Measurements from ENCODE around the gene ARHGAP11B.
"Not testable (repeated sequence)": the region's sequence is repeated elsewhere in the genome, so short reads cannot be mapped to it uniquely, and the experiment has no call there.

Gene ARHGAP11B

DNA sequence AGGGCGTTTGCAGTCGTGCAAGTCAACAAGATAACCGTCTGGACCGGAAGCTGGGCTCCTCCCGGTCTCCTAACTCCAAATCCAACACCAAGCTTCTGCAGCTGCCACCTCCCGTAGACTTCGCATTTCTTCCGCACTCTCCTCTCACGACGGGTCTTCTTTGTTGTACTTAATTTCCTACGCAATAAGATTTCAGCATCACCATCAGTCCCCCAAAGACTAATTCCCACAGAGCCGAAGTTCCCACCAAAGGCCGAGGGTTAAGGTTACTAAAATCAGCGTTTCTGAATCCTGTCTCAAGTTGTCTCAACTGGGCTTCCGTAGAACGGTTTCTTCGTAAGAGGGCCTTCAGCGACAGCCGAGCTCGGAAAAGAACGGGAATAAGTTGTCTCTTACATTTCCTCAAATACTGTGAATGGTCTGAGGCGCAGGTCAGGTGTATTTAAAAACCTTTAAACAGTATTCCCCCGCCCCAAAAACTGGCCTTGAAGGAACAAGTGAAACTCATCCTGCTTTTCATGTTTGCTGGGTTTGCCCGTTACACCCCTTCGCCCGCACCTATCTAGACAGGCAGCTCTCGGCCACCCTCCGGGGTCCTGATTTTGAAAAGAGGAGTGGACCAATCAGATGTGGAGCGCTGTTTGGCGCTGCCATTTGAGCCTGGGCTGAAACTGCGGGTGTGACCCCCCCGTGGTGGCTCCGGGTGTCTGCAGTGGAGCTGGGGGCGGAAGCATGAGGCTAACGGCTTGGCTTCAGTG is at the start of gene ARHGAP11B:
ARHGAP11B (plus strand) TSS at position 693 of the 758 bp plus-strand sequence.
- H2AFZ ChIP-seq (replicated peaks): peak within 1 kb of the TSS; percentile 91
- Mint-ChIP-seq H3K4me3 (peak within 1 kb of the TSS; percentile 96), H3K27ac (peak within 1 kb of the TSS; percentile 97), H3K4me1 (peaks cover 15% of the 10 kb centered on the region)
- not testable (repeated sequence) for H3K27me3 ChIP-seq; H3F3A ChIP-seq (ENCODE audit: low read depth); H3K36me3 Mint-ChIP-seq; H3K9me3 Mint-ChIP-seq; H3K27me3 Mint-ChIP-seq (ENCODE audit: insufficient read depth, low read depth); H3K4me1 ChIP-seq; H3K9me3 ChIP-seq (ENCODE audit: low read depth); H3K36me3 ChIP-seq
- TF ChIP-seq, protein P1, sequence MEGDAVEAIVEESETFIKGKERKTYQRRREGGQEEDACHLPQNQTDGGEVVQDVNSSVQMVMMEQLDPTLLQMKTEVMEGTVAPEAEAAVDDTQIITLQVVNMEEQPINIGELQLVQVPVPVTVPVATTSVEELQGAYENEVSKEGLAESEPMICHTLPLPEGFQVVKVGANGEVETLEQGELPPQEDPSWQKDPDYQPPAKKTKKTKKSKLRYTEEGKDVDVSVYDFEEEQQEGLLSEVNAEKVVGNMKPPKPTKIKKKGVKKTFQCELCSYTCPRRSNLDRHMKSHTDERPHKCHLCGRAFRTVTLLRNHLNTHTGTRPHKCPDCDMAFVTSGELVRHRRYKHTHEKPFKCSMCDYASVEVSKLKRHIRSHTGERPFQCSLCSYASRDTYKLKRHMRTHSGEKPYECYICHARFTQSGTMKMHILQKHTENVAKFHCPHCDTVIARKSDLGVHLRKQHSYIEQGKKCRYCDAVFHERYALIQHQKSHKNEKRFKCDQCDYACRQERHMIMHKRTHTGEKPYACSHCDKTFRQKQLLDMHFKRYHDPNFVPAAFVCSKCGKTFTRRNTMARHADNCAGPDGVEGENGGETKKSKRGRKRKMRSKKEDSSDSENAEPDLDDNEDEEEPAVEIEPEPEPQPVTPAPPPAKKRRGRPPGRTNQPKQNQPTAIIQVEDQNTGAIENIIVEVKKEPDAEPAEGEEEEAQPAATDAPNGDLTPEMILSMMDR (IDR thresholded peaks at IDR 0.05): peak; percentile 7
- H3K4me3 ChIP-seq: peak within 1 kb of the TSS; percentile 65
- peak within 1 kb of the TSS; percentile 62 for H3K9ac ChIP-seq
- peak within 1 kb of the TSS; percentile 98 for H3K4me2 ChIP-seq
- peaks cover 64% of the 10 kb centered on the region for H3K79me2 ChIP-seq (ENCODE audit: low read depth)
- H3K27ac ChIP-seq: peak within 1 kb of the TSS; percentile 84
- H4K20me1 ChIP-seq (ENCODE audit: low read depth): peaks cover 10% of the 10 kb centered on the region
- peak; percentile 95 for DNase-seq (ENCODE audit: low spot score)

DNA sequence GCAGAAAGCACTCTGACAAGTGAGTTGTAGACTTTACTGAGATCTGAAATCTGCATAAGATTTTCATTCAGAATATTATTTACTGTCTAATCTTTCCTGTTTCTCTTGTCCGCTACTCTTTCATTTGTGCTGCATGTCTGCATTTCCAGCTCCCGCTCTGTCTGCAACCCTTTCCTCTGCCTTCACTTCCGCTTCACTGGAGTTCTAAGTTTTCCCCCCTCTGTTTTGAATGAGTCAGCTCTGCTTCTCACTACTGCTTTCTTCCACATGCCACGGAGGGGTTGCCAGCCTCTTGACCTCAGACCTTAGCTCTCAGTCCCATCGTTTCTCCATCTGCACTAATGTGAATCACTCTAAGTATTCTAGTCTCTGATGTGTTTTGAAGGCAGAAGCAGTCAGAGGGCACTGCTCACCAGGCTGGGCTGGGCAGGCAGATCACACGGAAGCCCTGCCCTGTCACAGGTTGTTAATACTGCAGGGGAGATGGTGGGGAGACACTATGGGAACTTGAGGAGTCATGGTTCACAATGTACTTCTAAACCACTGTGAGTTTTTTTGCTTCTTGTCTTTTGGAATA is 46.4 kb upstream of the ARHGAP11B start:
- H4K20me1 ChIP-seq (ENCODE audit: low read depth); H3K9me3 ChIP-seq (ENCODE audit: low read depth); H3K9ac ChIP-seq; H3K27me3 Mint-ChIP-seq (ENCODE audit: insufficient read depth, low read depth); H3K4me3 ChIP-seq; H3K36me3 Mint-ChIP-seq; H3K4me3 Mint-ChIP-seq; DNase-seq (ENCODE audit: low spot score); H3K9me3 Mint-ChIP-seq; H3K27me3 ChIP-seq; H3K4me1 ChIP-seq; H3K27ac ChIP-seq; H2AFZ ChIP-seq (replicated peaks); H3K4me1 Mint-ChIP-seq; H3K79me2 ChIP-seq (ENCODE audit: low read depth); H3K36me3 ChIP-seq; H3K27ac Mint-ChIP-seq; H3F3A ChIP-seq (ENCODE audit: low read depth); H3K4me2 ChIP-seq: not testable (repeated sequence)

DNA sequence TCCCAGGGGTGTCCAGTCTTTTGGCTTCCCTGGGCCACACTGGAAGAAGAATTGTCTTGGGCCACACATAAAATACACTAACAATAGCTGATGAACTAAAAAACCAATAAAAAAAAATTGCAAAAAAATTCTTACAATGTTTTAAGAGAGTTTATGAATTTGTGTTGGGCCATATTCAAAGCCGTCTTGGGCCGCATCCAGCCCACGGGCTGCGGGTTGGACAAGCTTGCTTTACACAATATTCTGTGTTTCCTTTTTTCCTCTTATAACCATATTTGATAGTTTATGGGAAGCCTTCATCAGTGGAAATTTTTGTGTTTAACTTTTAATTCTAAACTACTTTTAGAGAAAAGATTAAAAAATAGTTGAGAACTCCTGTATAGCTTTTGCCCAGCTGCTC is 45.2 kb upstream of the ARHGAP11B start:
- H3K9me3 Mint-ChIP-seq; H3K4me3 ChIP-seq; H3F3A ChIP-seq (ENCODE audit: low read depth); H2AFZ ChIP-seq (replicated peaks); H3K27ac Mint-ChIP-seq; H3K4me1 Mint-ChIP-seq; H3K4me2 ChIP-seq; H3K9ac ChIP-seq; H3K36me3 Mint-ChIP-seq; H3K79me2 ChIP-seq (ENCODE audit: low read depth); H3K9me3 ChIP-seq (ENCODE audit: low read depth); H3K27ac ChIP-seq; H3K4me1 ChIP-seq; H4K20me1 ChIP-seq (ENCODE audit: low read depth); H3K4me3 Mint-ChIP-seq; H3K36me3 ChIP-seq; H3K27me3 ChIP-seq; DNase-seq (ENCODE audit: low spot score); H3K27me3 Mint-ChIP-seq (ENCODE audit: insufficient read depth, low read depth): not testable (repeated sequence)

DNA sequence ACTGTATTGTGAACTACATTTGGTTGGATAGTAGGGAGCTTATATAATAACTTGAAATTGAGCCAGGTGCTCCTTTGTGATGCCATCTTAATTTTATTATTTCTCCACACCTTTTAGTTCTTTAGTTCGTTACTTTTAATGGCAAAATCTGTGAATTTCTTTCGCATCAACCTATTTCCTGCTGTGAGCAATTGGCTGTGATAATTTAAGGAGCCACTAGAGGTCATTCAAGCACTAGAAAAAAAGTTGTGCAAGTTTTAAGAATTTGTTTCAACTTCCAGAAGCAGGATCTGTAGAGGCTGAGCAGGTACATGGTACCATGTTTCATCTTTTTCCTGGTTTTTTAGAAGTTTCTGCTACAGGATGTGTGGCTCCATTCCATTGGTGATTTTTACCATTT is 27.0 kb upstream of the ARHGAP11B start:
- H3K79me2 ChIP-seq (ENCODE audit: low read depth); H3F3A ChIP-seq (ENCODE audit: low read depth); H3K9me3 Mint-ChIP-seq; H3K4me1 ChIP-seq; H3K4me3 ChIP-seq; H3K4me3 Mint-ChIP-seq; DNase-seq (ENCODE audit: low spot score); H3K27ac ChIP-seq; H3K4me1 Mint-ChIP-seq; H3K36me3 ChIP-seq; H3K4me2 ChIP-seq; H3K27me3 Mint-ChIP-seq (ENCODE audit: insufficient read depth, low read depth); H4K20me1 ChIP-seq (ENCODE audit: low read depth); H3K36me3 Mint-ChIP-seq; H2AFZ ChIP-seq (replicated peaks); H3K9me3 ChIP-seq (ENCODE audit: low read depth); H3K27me3 ChIP-seq; H3K27ac Mint-ChIP-seq; H3K9ac ChIP-seq: not testable (repeated sequence)
- TF ChIP-seq, protein P1 (IDR thresholded peaks at IDR 0.05): peak; percentile 42

DNA sequence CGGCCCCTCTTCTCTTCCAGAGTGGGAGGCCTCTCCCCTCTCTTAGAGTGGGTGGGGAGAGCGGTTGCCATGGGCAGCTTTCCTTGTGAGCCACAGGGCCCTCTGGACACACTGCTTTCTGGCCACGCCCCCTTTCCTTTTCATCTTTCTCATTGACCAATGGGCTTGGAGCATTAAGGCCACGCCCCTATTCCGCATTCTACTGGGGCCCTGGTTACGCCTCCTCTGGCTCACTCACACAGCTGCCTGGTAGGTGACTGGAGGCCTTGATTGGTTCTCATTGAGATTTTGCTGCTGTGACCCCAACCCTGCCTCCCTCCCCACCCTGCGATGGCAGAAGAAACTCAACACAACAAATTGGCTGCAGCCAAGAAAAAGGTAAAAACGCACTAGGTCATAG is 22.1 kb upstream of the ARHGAP11B start, which contains the start of gene GOLGA8H:
GOLGA8H (plus strand) TSS at position 233 of the 400 bp plus-strand sequence; CDS start at position 331, 98 bp downstream.
- H4K20me1 ChIP-seq (ENCODE audit: low read depth); H3K79me2 ChIP-seq (ENCODE audit: low read depth); H3K4me2 ChIP-seq; H3K9ac ChIP-seq; H3K4me3 ChIP-seq; H3K9me3 ChIP-seq (ENCODE audit: low read depth); H3K27ac ChIP-seq; H3K4me1 ChIP-seq; H3K36me3 ChIP-seq; H2AFZ ChIP-seq (replicated peaks); H3K27me3 Mint-ChIP-seq (ENCODE audit: insufficient read depth, low read depth); H3K9me3 Mint-ChIP-seq; H3K36me3 Mint-ChIP-seq; H3K27me3 ChIP-seq; H3F3A ChIP-seq (ENCODE audit: low read depth); H3K4me1 Mint-ChIP-seq; H3K4me3 Mint-ChIP-seq; H3K27ac Mint-ChIP-seq: not testable (repeated sequence)
- peak; percentile 7 for DNase-seq (ENCODE audit: low spot score)

DNA sequence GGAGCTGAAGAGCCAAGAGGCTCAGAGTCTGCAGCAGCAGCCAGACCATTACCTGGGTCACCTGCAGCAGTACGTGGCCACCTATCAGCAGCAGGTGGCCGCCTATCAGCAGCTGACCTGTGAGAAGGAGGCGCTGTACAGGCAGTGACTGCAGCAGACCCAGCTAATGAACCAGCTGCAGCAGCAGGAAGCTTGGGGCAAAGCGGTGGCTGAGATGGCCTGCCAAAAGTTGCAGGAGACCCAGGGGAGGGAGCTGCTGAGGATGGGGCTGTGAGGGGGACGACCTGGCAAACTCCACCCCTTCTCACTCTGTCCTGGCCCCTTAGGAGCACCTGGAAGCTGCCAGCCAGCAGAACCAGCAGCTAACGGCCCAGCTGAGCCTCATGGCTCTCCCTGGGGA is 13.7 kb upstream of the ARHGAP11B start:
- not testable (repeated sequence) for H3K4me2 ChIP-seq; H2AFZ ChIP-seq (replicated peaks); H3K36me3 Mint-ChIP-seq; H3K27me3 ChIP-seq; H3K27me3 Mint-ChIP-seq (ENCODE audit: insufficient read depth, low read depth); H3K9me3 ChIP-seq (ENCODE audit: low read depth); H3K36me3 ChIP-seq; H3K4me3 ChIP-seq; H4K20me1 ChIP-seq (ENCODE audit: low read depth); H3K79me2 ChIP-seq (ENCODE audit: low read depth); H3K27ac ChIP-seq; H3K9ac ChIP-seq; H3K4me1 Mint-ChIP-seq; H3K4me3 Mint-ChIP-seq; DNase-seq (ENCODE audit: low spot score); H3F3A ChIP-seq (ENCODE audit: low read depth); H3K9me3 Mint-ChIP-seq; H3K27ac Mint-ChIP-seq; H3K4me1 ChIP-seq
